ENCODE data around the gene LECT2.

LECT2 gene

GRCh38 chr5:135997673-135998335 lies 43.0 kb upstream of the LECT2 start:
- no peak overlapping the region for H3K27ac ChIP-seq
- no peak for TF ChIP-seq CTCF (IDR thresholded peaks at IDR 0.05)
- no peak for TF ChIP-seq ZFX (IDR thresholded peaks at IDR 0.05; ENCODE audit: borderline replicate concordance)

- no peak overlapping the region for H3K27ac ChIP-seq
- TF ChIP-seq ZFX (IDR thresholded peaks at IDR 0.05; ENCODE audit: borderline replicate concordance) (no peak), CTCF (IDR thresholded peaks at IDR 0.05) (no peak)
Observed at GRCh38 chr5:135996611-135997010, 41.8 kb upstream of the LECT2 start.

GRCh38 chr5:135995976-135996375 lies 41.2 kb upstream of the LECT2 start:
- H3K27ac ChIP-seq: no peak overlapping the region
- TF ChIP-seq CTCF (IDR thresholded peaks at IDR 0.05) (no peak), ZFX (IDR thresholded peaks at IDR 0.05; ENCODE audit: borderline replicate concordance) (no peak)

GRCh38 chr5:135993880-135994636 lies 39.3 kb upstream of the LECT2 start:
- no peak for TF ChIP-seq ZFX (IDR thresholded peaks at IDR 0.05; ENCODE audit: borderline replicate concordance)
- TF ChIP-seq CTCF (IDR thresholded peaks at IDR 0.05): no peak
- H3K27ac ChIP-seq: no peak overlapping the region

GRCh38 chr5:135993335-135993879 lies 38.6 kb upstream of the LECT2 start:
- H3K27ac ChIP-seq: no peak overlapping the region
- TF ChIP-seq CTCF (IDR thresholded peaks at IDR 0.05): no peak

- no peak overlapping the region for H3K27ac ChIP-seq
- TF ChIP-seq CTCF (IDR thresholded peaks at IDR 0.05) (no peak), ZFX (IDR thresholded peaks at IDR 0.05; ENCODE audit: borderline replicate concordance) (no peak)
Observed at GRCh38 chr5:135991429-135991828, 36.6 kb upstream of the LECT2 start.

Data from 22Rv1 (cell line).